HS-5 (cell line): ENCODE measurements around the gene SMIM26.
A peak's percentile ranks its signal among the peaks of the same experiment; 100 is the strongest.

Source experiments
- DNase-seq: peaks from one replicate; pipeline ENCODE4 v3.0.0-alpha.2; 2012; ENCODE audit warnings: low read depth

SMIM26 gene

GRCh38 chr20:18585134-18585533, 17.9 kb downstream of the SMIM26 start:
- peak; percentile 33 for DNase-seq

DNA sequence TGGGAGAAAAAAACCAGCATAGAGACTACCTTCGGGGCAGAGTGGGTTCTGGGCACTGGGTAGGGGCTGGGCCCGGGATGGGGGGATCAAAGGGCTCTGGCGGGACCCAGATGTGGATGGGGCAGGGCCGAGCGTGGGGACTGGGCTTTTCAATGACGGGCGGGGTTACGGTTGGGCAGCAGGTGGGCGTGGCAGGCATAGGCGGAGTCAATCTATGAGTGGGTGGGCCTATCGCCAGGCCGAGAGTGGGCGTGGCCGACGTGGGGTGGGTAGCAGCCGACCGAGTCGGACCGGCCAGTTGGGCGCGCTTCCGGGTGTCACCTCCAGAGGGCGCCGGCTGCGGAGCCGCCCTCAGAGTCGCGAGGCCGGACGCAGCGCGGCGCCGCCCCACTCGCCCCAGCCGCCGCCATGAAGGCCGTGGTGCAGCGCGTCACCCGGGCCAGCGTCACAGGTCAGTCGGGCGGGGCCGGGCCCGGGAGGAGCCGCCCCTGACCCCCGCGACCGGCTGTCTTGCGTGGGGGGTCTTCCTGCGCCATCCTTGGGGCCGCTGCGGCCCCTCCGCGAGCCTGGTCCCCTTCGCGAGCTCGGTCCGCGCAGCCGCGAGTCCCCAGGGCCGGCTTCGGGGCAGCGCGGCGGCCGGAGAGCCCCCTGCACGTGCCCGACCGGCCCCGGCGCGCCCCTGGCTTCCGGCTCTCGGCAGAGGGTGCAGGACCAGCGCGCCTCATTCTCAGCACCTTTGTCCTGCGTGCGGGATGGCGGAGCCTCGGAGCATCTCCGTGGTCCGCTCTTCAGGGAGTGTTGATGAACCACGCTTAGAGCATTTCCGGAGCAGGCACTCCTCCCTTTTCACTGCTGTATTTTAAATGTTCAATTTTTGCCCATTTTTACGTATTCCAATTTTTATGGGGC, 20.7 kb downstream of the SMIM26 start, which contains the start of gene DTD1:
DTD1 (plus strand) TSS at position 390 of the 909 bp plus-strand sequence; CDS start at position 409, 19 bp downstream.
- peak; percentile 53 for DNase-seq

- no peak for DNase-seq
Observed at GRCh38 chr20:18588574-18588933, 21.3 kb downstream of the SMIM26 start.

- no peak for DNase-seq
Observed at GRCh38 chr20:18589941-18590674, 22.9 kb downstream of the SMIM26 start.

- DNase-seq, result no peak
Observed at GRCh38 chr20:18596270-18596669, 29.0 kb downstream of the SMIM26 start.

DNA sequence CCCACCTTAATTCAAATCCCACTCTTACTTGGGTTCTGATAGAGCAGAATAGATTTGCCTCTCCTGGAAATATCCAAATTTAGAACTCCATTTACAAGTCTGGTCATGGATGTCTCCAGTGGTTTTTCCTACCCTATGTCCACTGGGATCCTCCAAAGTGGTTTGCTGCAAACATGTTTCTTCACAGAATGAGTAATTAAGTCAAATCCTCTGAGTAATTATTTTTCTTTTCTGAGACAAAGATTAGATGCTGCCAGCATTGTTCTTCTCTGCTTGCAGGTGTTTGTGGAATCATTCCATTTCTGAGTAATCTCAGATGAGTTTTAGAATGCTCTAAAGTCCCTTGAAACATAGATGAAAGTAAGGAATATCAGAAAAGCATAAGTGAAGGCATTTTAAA, 42.5 kb downstream of the SMIM26 start:
- DNase-seq, result no peak

DNA sequence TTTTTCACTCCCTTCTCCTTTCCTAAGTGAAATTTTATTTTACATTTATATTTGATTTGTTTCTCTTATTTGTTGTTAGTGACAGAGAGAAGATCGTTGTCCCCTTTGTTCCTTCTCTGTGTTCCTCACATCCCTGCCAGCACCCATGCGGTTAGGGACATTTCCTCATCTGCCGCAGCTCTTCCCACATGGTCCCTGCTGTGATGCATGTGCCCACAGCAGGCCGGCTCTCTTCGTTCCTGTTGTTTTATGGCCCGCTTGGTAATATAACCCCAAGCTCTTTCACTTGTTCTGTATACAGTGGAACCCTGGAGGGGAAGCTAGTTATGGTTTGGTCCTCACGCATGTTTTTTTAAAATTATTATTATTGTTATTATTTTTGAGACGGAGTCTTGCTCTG, 44.3 kb downstream of the SMIM26 start:
- DNase-seq, result no peak

DNA sequence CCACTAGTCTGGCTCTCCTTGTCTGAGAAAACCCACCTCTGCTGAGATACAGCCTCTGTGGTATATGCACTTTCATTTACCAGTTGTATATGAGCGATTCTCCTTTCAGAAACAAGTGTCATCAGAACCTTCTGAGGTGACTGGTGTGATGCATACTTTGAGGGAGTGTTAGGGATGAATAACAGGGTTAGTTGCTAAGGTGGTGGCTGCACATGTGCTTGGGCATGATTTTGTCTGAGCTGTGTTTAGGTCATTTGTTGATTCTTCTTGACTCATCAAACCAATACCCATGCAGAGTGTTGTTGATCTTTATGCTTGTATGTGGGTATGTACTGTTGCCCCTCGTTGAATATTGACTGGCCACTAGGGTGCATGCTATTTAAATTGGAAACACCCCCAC, 46.3 kb downstream of the SMIM26 start:
- DNase-seq, result no peak

GRCh38 chr20:18614244-18614643, 47.0 kb downstream of the SMIM26 start:
- no peak for DNase-seq

GRCh38 chr20:18615020-18615650, 47.9 kb downstream of the SMIM26 start:
- DNase-seq, result no peak
